GM21717 (cell line): ENCODE data around the gene GCSAML.

Source experiments
- ATAC-seq: cut with Tn5 transposase; IDR thresholded peaks from one replicate; pipeline ENCODE4 v1.9.1; 2021; ENCODE audit warnings: mild to moderate bottlenecking, moderate library complexity; ENCODE audit not compliant: unreplicated experiment

The GCSAML gene

DNA sequence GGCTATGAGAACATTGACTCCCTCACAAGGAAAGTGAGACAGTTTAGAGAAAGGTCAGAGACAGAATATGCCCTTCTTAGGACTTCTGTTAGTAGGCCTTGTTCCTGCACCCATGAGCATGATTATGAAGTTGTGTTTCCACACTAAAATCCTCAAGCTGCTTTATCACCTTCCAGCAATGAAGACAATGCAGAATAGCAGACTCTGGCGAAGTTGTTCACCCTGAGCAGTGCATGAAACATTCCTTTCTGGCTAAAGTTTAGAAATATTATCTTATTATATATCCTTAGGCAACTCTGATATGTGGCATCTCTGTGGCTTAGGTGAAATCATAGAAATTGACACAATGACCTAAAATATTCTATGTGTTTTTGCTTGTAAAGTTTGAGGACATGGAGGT lies 25.3 kb downstream of the GCSAML start:
- no peak for ATAC-seq

DNA sequence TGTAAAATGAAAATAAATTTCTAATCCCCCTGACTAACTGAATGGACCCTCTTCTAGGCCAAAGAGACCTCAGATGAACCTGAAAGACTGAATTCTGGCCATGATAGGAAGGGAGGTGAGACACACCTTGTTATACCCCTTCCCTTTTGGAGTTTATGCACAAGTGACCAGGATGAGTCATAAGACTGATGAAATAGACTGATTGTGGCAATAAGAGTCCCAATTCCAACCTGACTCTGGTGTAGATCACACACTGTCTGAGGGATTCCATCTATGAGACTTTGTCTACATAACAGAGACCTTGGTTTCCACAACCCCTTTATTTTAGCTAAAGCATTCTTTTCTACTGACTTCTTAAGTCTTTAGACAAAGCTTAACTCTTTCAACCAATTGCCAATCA lies 25.7 kb downstream of the GCSAML start:
- ATAC-seq = no peak

DNA sequence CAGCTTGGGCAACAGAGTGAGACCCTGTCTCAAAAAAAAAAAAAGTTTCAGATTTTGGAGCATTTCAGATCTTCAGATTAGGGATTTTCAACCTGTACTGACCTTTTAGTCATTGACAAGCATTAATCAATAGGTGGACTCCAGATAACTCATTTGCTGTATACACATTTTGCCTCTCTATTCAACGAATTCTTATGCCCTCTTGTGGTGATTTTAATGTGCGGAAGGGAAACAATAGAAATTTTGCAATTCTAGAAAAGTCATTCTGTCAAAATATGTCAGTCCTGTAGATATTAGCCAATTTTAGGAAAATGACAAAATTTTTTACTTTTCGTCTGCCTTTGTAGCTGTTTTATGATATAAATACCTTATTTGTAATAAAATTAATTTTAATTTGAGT lies 27.6 kb downstream of the GCSAML start:
- no peak for ATAC-seq

DNA sequence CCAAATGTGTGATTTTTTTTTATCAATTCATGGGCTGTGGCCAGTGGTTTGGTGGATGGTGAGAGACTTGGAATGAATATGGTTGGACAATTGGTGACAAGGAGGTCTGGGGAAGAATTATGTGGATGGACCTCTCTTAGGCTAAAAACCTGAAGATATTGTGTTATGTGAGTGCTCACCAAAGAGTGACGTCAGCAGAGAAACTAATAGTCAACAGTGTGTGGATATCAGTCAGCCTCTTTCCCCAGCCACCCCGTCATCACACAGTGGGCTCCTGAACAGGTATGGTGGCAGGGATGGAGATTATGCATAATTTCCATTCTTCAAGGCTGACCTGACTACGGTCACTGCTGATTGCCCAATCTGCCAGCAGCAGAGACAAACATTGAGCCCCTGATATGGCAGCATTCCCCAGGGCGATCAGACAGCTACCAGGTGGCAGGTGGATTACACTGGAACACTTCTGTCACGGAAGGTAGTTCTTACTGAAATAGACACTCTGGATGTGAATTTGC lies 30.1 kb downstream of the GCSAML start:
- no peak for ATAC-seq

DNA sequence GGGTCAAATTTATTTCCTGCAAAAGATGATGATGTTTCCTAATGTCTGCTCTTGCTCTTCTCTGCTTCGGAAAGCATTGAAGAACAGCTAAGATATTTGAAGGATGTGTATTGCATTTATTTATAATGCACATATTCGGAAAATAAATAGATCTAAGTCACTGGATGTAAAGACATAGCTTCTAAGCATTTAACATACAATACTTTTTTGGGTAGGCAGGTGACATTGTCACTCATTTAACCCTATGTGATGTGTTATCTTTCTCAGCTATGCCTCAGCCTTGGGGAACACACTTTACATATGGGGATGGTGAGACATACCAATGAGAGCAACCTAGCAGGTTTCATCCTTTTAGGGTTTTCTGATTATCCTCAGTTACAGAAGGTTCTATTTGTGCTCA lies 39.1 kb downstream of the GCSAML start, which contains the start of gene OR2G2:
Gene OR2G2, plus strand, starts transcription at position 301 of the 400 bp plus-strand sequence. Its CDS starts 0 bp downstream, at position 301.
- ATAC-seq = no peak

DNA sequence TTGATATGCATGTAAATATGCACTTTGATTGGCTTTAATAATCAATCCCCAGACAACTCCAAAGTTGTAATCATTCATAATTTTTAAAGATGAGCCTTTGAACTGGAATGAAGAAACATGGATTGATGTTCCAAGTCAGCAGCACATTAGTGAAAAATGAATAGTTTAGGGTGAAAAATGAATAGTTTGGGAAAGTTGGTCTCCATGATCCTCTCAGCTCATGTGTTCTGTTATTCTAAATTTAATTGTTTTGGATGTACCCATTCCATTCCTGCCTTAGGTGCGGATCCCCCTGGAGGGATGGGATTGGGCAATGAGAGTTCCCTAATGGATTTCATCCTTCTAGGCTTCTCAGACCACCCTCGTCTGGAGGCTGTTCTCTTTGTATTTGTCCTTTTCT lies 56.4 kb downstream of the GCSAML start, which contains the start of gene OR2G3:
Gene OR2G3, plus strand, starts transcription at position 301 of the 400 bp plus-strand sequence. Its CDS starts 0 bp downstream, at position 301.
- ATAC-seq = no peak

DNA sequence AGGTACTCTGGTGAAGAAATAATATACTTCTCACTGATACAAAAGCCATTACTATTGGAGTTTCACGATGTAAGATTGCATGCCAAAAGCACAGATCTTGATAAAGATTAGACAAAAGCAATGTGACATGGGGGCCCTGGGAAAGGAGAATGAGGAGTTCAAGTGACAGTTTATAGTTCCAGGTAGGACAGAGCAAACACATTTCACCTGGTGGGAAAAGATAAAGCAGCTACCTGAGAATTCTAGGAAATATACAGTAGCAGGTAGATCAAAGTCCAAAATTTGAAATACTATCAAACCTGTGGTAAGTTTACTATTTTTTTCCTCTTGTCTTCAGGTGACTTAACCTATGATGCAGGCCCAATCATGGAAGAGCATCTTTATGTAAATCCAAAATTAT lies 64.5 kb downstream of the GCSAML start:
- ATAC-seq = no peak

DNA sequence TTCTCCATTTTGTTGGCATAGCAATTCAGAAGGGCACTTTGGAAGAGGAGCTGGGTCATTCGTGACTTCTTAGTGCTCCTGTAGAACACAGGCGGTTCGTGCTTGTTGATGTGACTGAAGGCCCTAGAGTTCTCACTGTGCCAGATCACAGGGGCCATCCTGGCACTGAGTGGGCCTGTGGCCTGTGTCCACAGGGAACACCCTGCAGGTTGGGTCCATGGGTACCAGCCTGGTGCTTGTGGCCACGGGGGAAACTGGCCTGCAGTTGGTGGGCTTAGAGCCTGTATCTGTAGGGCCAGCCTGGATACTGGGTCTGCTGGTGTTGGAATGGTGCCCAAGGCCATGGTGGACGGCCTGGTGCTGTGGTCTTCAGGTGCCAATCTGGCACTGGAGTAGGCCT lies 65.7 kb downstream of the GCSAML start:
- no peak for ATAC-seq
